Measurements from ENCODE around the gene MFSD12.

The MFSD12 gene

GRCh38 chr19:3504735-3505134 is 52.7 kb downstream of the MFSD12 start:
- no peak for DNase-seq (ENCODE audit: low read depth)
- TF ChIP-seq CTCF (conservative IDR thresholded peaks at IDR 0.05; ENCODE audit: low read depth, low read length), result no peak
- H3K4me3 ChIP-seq (ENCODE audit: low read length), result no peak overlapping the region

- no peak for TF ChIP-seq CTCF (conservative IDR thresholded peaks at IDR 0.05; ENCODE audit: low read depth, low read length)
- no peak overlapping the region for H3K4me3 ChIP-seq (ENCODE audit: low read length)
Observed at GRCh38 chr19:3503036-3503572, 54.3 kb downstream of the MFSD12 start.

GRCh38 chr19:3501780-3502179 is 55.6 kb downstream of the MFSD12 start:
- DNase-seq (ENCODE audit: low read depth), result no peak
- no peak for TF ChIP-seq CTCF (conservative IDR thresholded peaks at IDR 0.05; ENCODE audit: low read depth, low read length)
- H3K4me3 ChIP-seq (ENCODE audit: low read length), result no peak overlapping the region

More at GRCh38 chr19:3503036-3503572, 54.3 kb downstream of the MFSD12 start:
- no peak for DNase-seq (ENCODE audit: low read depth)

DNA sequence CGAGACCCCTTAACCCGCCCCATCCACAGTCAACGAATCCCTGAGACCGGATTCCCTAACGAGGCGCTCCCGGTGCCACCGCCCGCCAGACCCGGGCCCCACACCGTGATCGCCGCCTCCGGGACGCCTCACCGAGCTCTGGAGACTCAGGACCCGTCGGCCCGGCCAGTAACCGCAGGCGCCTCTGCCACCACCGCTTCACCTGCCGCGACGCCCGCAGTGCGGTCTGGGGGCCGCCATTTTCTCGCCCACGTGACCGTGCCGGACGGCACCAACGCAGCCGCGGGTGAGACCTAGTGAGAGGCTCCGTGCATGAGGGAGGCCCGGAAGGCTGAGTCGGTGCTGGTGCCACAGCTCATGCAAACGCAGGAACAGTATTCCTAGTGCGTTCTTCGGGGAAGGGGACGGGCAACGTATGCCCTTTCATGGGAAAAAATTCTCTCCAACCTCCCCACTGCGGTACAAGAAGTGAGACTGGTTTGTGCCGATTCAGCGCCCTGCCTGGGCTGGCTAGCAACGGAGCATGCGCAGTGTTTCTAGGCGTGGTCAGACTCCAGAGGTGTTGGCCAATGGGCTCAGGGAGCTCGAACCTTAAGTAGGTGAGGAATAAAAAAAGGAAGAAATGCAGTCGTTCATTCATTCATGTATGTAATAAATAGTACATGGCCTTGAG is 56.8 kb downstream of the MFSD12 start, which contains the start of gene DOHH:
Gene DOHH (minus strand): TSS at position 246 of the 673 bp plus-strand sequence. CDS start 3,860 bp downstream, outside the sequence.
- TF ChIP-seq CTCF (conservative IDR thresholded peaks at IDR 0.05; ENCODE audit: low read depth, low read length), result no peak
- DNase-seq (ENCODE audit: low read depth), result peak; percentile 90
- peak within 1 kb of the TSS; percentile 97 for H3K4me3 ChIP-seq (ENCODE audit: low read length)

GRCh38 chr19:3499738-3500428 is 57.5 kb downstream of the MFSD12 start:
- no peak for TF ChIP-seq CTCF (conservative IDR thresholded peaks at IDR 0.05; ENCODE audit: low read depth, low read length)
- peak overlapping the region; percentile 97 for H3K4me3 ChIP-seq (ENCODE audit: low read length)
- DNase-seq (ENCODE audit: low read depth), result no peak

DNA sequence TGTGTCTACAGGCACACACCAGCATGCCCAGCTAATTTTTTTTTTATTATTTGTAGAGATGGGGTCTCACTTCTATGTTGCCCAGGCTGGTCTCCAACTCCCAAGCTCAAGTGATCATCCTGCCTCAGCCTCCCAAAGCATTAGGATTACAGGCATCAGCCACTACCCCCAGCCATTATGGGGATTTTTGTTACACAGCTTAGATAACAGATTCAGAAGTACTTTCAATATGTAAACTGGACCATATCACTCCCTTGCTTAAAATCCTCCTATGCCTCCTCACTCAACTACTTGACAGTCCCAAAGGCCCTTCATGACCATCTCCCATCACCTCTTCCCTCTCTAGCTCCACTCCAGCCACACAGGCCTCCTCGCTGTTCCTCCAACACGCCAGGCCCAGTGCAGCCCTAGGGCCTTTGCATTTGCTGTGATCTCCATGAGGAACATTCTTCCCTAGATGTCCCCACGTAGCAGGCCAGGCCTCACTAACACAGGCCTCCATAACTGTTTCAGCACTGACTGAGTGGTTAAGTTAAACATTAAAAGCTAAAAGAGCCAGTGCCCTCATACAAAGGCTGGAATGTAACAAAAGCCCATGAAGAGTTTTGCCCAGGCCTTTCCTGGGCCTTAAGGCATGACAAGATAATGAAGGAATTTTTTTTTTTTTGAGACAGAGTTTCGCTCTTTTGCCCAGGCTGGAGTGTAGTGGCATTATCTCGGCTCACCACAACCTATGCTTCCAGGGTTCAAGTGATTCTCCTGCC is 59.4 kb downstream of the MFSD12 start:
- no peak for TF ChIP-seq CTCF (conservative IDR thresholded peaks at IDR 0.05; ENCODE audit: low read depth, low read length)
- no peak overlapping the region for H3K4me3 ChIP-seq (ENCODE audit: low read length)
- DNase-seq (ENCODE audit: low read depth), result no peak

Measured in retinal pigment epithelial cell (primary cell).